ENCODE results near the gene PIP. TPM values are rescaled to one million over a fixed set of nuclear protein-coding genes. Genes with fewer than 3 reads are reported as not detected.
A peak's percentile ranks its signal among the peaks of the same experiment; 100 is the strongest.

PIP gene
- polyA plus RNA-seq, 1 of the 3 experiments (the other 2 are of a cell fraction) = not detected

GRCh38 chr7:143126146-143126545 lies 5.7 kb upstream of the PIP start:
- no peak for DNase-seq
- peaks cover 3% of the 10 kb centered on the region; the same call in 1 of the 2 replicates for H3K9me3 ChIP-seq
- no peaks in the 10 kb centered on the region for H4K20me1 ChIP-seq (ENCODE audit: insufficient read depth)
- WGBS (ENCODE audit: low lambda C conversion rate) = 0% methylated on average over 1 of the region's 1 CpG
- no peak overlapping the region for H2AFZ ChIP-seq (ENCODE audit: low read depth)
- H3K36me3 ChIP-seq (replicated peaks in 1 of 2; ENCODE audit: control insufficient read depth in 1 of 2, insufficient read depth in 2 of 2, low read length in 1 of 2) = no peaks in the 10 kb centered on the region
- no peak overlapping the region for H3K4me2 ChIP-seq
- H3K4me1 ChIP-seq (ENCODE audit: control insufficient read depth in 1 of 2, insufficient read depth in 2 of 2, low read depth in 1 of 2, low read length in 1 of 2) = no peaks in the 10 kb centered on the region
- no peaks in the 10 kb centered on the region for H3K79me2 ChIP-seq (ENCODE audit: insufficient read depth)
- CTCF ChIA-PET = no interaction called here
- POLR2A ChIA-PET = no interaction called here
- no peaks in the 10 kb centered on the region for H3K27me3 ChIP-seq (ENCODE audit: insufficient read depth)
- H3K9me2 ChIP-seq = no peaks in the 10 kb centered on the region; the same call in 1 of the 2 replicates
- H3F3A ChIP-seq (replicated peaks; ENCODE audit: insufficient read depth) = no peaks in the 10 kb centered on the region
- no peak overlapping the region for H3K4me3 ChIP-seq (ENCODE audit: low read depth in 2 of 2, low read length in 1 of 2)
- no peak overlapping the region for H3K9ac ChIP-seq
- no peak overlapping the region for H3K27ac ChIP-seq (ENCODE audit: low read depth in 2 of 2, low read length in 1 of 2)
- TF ChIP-seq JUND (IDR thresholded peaks at IDR 0.05) (no peak), TCF12 (IDR thresholded peaks at IDR 0.05) (peak; percentile 20; the same call in 1 of the 2 replicates)

GRCh38 chr7:143129051-143129450 lies 2.8 kb upstream of the PIP start:
- no peaks in the 10 kb centered on the region; the same call in 1 of the 2 replicates for H3K9me2 ChIP-seq
- TF ChIP-seq TAF1 (IDR thresholded peaks at IDR 0.05; ENCODE audit: borderline replicate concordance, low read depth, low read length) = no peak
- no peak for TF ChIP-seq FOXM1 (IDR thresholded peaks at IDR 0.05; ENCODE audit: low read depth)
- TF ChIP-seq RCOR1 (IDR thresholded peaks at IDR 0.05; ENCODE audit: low read length) = no peak
- TF ChIP-seq RXRA (IDR thresholded peaks at IDR 0.05; ENCODE audit: borderline replicate concordance, low read depth) = no peak
- no peak for TF ChIP-seq NFIC (IDR thresholded peaks at IDR 0.05; ENCODE audit: borderline replicate concordance)
- TF ChIP-seq POLR2AphosphoS5 (IDR thresholded peaks at IDR 0.05; ENCODE audit: low read depth, low read length) = no peak
- TF ChIP-seq ELF1 (IDR thresholded peaks at IDR 0.05) = no peak
- TF ChIP-seq GATA2 (CRISPR knock-in tag; IDR thresholded peaks at IDR 0.05) = no peak
- TF ChIP-seq RAD21 (IDR thresholded peaks at IDR 0.05; ENCODE audit: low read length) = no peak
- TF ChIP-seq IRF3 (IDR thresholded peaks at IDR 0.05; ENCODE audit: low read depth, low read length) = no peak
- TF ChIP-seq FOXJ3 (CRISPR knock-in tag; IDR thresholded peaks at IDR 0.05) = no peak
- TF ChIP-seq FOSL2 (IDR thresholded peaks at IDR 0.05; ENCODE audit: borderline replicate concordance, low read depth) = no peak
- no peak for TF ChIP-seq EZH2phosphoT487 (IDR thresholded peaks at IDR 0.05; ENCODE audit: borderline replicate concordance, low read depth)
- no peak for TF ChIP-seq SMC3 (IDR thresholded peaks at IDR 0.05; ENCODE audit: low read depth, low read length)
- TF ChIP-seq SIN3A (IDR thresholded peaks at IDR 0.05; ENCODE audit: borderline replicate concordance, low read depth, low read length) = no peak
- TF ChIP-seq PBX3 (IDR thresholded peaks at IDR 0.05) = no peak
- no peak for TF ChIP-seq TCF12 (IDR thresholded peaks at IDR 0.05)
- TF ChIP-seq CTCF (IDR thresholded peaks at IDR 0.05) = no peak
- no peak for TF ChIP-seq ZBTB33 (IDR thresholded peaks at IDR 0.05; ENCODE audit: borderline replicate concordance, low read depth)
- no peaks in the 10 kb centered on the region; the same call in 1 of the 2 replicates for H3K27me3 ChIP-seq (ENCODE audit: insufficient read depth)
- no peak overlapping the region for H3K9ac ChIP-seq
- no peaks in the 10 kb centered on the region for H3K4me1 ChIP-seq (ENCODE audit: control insufficient read depth in 1 of 2, insufficient read depth in 2 of 2, low read depth in 1 of 2, low read length in 1 of 2)
- no peaks in the 10 kb centered on the region for H3F3A ChIP-seq (replicated peaks; ENCODE audit: insufficient read depth)
- no peak overlapping the region for H2AFZ ChIP-seq (ENCODE audit: low read depth)
- no peaks in the 10 kb centered on the region for H3K36me3 ChIP-seq (replicated peaks in 1 of 2; ENCODE audit: control insufficient read depth in 1 of 2, insufficient read depth in 2 of 2, low read length in 1 of 2)
- WGBS (ENCODE audit: low lambda C conversion rate) = 2% methylated on average over 3 of the region's 3 CpGs
- CTCF ChIA-PET = no interaction called here
- DNase-seq = no peak
- H3K79me2 ChIP-seq (ENCODE audit: insufficient read depth) = no peaks in the 10 kb centered on the region
- POLR2A ChIA-PET = no interaction called here
- H4K20me1 ChIP-seq (ENCODE audit: insufficient read depth) = no peaks in the 10 kb centered on the region
- H3K27ac ChIP-seq (ENCODE audit: low read depth in 2 of 2, low read length in 1 of 2) = no peak overlapping the region
- no peak overlapping the region for H3K4me2 ChIP-seq
- H3K4me3 ChIP-seq (ENCODE audit: low read depth in 2 of 2, low read length in 1 of 2) = no peak overlapping the region
- H3K9me3 ChIP-seq = no peaks in the 10 kb centered on the region
